Measurements from ENCODE around the gene TRIM50.

DNA sequence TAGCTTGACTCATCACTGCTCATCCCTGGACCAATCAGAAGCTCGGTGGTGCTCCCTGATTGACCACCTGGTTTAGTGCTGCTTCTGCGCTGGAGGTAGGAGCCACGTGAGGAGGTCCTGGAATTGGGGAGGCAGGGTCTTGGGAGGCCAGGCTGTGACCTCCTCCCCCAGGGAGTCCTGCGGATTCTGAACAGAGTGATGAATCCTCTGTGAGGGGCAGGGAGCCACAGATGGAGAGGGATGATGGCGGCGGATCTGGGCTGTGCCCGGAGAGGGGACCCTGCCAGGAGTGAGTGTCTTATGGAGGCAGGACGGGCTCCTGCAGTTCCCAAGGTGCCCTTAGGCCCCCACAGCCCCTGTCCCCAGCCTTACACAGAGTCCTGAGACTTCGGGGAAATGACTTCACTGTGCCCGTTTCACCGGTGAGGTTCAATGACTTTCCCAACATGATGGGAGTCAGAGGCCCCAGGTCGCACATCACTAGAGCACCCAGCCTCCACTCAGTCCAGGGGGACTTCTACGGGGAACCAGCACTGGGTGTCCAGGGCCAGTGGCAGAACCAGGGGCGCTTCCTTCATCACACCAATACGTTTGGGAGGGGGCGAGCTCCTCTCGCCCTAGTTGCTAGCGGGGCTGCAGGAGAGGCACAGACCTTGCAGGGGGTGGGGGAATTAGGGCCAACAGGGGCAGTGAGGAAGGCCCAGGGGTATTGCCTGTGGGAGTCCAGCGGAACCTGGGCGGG, 49.0 kb upstream of the TRIM50 start:
- TF ChIP-seq, protein P1, sequence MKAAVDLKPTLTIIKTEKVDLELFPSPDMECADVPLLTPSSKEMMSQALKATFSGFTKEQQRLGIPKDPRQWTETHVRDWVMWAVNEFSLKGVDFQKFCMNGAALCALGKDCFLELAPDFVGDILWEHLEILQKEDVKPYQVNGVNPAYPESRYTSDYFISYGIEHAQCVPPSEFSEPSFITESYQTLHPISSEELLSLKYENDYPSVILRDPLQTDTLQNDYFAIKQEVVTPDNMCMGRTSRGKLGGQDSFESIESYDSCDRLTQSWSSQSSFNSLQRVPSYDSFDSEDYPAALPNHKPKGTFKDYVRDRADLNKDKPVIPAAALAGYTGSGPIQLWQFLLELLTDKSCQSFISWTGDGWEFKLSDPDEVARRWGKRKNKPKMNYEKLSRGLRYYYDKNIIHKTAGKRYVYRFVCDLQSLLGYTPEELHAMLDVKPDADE (IDR thresholded peaks at IDR 0.05), result no peak
- TF ChIP-seq CTCF (conservative IDR thresholded peaks at IDR 0.05; ENCODE audit: low read depth in 2 of 2) (no peak), ZNF331 (CRISPR knock-in tag; IDR thresholded peaks at IDR 0.05; ENCODE audit: low read depth) (no peak), EZH2 (IDR thresholded peaks at IDR 0.05; ENCODE audit: low read depth, unreplicated experiment) (no peak), POLR2AphosphoS5 (IDR thresholded peaks at IDR 0.05; ENCODE audit: low read depth) (no peak), EZH2phosphoT487 (IDR thresholded peaks at IDR 0.05; ENCODE audit: unreplicated experiment) (no peak), CREB1 (CRISPR knock-in tag; IDR thresholded peaks at IDR 0.05; ENCODE audit: low read depth) (no peak), JUNB (IDR thresholded peaks at IDR 0.05; ENCODE audit: unreplicated experiment) (no peak), STAT1 (IDR thresholded peaks at IDR 0.05; ENCODE audit: unreplicated experiment) (no peak), ZNF462 (CRISPR knock-in tag; IDR thresholded peaks at IDR 0.05) (no peak), ZNF114 (CRISPR knock-in tag; IDR thresholded peaks at IDR 0.05) (no peak)
- TF ChIP-seq, protein P2, sequence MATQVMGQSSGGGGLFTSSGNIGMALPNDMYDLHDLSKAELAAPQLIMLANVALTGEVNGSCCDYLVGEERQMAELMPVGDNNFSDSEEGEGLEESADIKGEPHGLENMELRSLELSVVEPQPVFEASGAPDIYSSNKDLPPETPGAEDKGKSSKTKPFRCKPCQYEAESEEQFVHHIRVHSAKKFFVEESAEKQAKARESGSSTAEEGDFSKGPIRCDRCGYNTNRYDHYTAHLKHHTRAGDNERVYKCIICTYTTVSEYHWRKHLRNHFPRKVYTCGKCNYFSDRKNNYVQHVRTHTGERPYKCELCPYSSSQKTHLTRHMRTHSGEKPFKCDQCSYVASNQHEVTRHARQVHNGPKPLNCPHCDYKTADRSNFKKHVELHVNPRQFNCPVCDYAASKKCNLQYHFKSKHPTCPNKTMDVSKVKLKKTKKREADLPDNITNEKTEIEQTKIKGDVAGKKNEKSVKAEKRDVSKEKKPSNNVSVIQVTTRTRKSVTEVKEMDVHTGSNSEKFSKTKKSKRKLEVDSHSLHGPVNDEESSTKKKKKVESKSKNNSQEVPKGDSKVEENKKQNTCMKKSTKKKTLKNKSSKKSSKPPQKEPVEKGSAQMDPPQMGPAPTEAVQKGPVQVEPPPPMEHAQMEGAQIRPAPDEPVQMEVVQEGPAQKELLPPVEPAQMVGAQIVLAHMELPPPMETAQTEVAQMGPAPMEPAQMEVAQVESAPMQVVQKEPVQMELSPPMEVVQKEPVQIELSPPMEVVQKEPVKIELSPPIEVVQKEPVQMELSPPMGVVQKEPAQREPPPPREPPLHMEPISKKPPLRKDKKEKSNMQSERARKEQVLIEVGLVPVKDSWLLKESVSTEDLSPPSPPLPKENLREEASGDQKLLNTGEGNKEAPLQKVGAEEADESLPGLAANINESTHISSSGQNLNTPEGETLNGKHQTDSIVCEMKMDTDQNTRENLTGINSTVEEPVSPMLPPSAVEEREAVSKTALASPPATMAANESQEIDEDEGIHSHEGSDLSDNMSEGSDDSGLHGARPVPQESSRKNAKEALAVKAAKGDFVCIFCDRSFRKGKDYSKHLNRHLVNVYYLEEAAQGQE (IDR thresholded peaks at IDR 0.05; ENCODE audit: unreplicated experiment), result no peak

Measured in GM23338 (cell line).